SU-DHL-6 (cell line): ENCODE data around the gene TXNL4B.

Source experiments
- H2AFZ ChIP-seq: fragments of 200-600 bp; sonication (generic); 2 replicates; pipeline ENCODE4 v1.6.1; 2014; ENCODE audit warnings: low read depth, mild to moderate bottlenecking, moderate library complexity, mixed read lengths, antibody characterized with exemption, low read length; ENCODE audit not compliant: severe bottlenecking
- H3F3A ChIP-seq: fragments of 200-600 bp; shearing (Covaris generic); 2 replicates; pipeline ENCODE4 v1.6.0; 2016; ENCODE audit warnings: antibody characterized with exemption, mild to moderate bottlenecking; ENCODE audit not compliant: insufficient read depth
- H3K27ac ChIP-seq: fragments of 200-600 bp; sonication (generic); 2 replicates; pipeline ENCODE4 v1.5.1; 2016; ENCODE audit warnings: low read depth, mild to moderate bottlenecking, low read length, moderate library complexity, mixed read lengths
- H3K27me3 ChIP-seq: fragments of 200-600 bp; sonication (generic), shearing (Covaris generic); 2 replicates; pipeline ENCODE4 v1.6.0; 2014; ENCODE audit warnings: mild to moderate bottlenecking, low read length
- H3K36me3 ChIP-seq: fragments of 200-600 bp; sonication (generic); 2 replicates; pipeline ENCODE4 v1.6.1; 2014; ENCODE audit warnings: mild to moderate bottlenecking, low read length, mixed read lengths
- H3K4me2 ChIP-seq: fragments of 300-600, 200-600 bp; shearing (Covaris generic), sonication (generic); 2 replicates; pipeline ENCODE4 v1.6.0; 2014; ENCODE audit warnings: low read length, low read depth, mild to moderate bottlenecking; ENCODE audit not compliant: poor library complexity, severe bottlenecking
- H3K4me3 ChIP-seq: fragments of 200-600 bp; sonication (generic); 2 replicates; pipeline ENCODE4 v1.5.1; 2014; ENCODE audit warnings: antibody characterized with exemption, low read length, mild to moderate bottlenecking, mixed read lengths; ENCODE audit not compliant: insufficient read depth, poor library complexity, severe bottlenecking
- H3K79me2 ChIP-seq: fragments of 200-600 bp; sonication (generic); 2 replicates; pipeline ENCODE4 v1.6.1; 2014; ENCODE audit warnings: mild to moderate bottlenecking, low read length, moderate library complexity; ENCODE audit not compliant: insufficient read depth
- H3K9ac ChIP-seq: fragments of 200-600 bp; sonication (generic); 2 replicates; pipeline ENCODE4 v1.7.0; 2014; ENCODE audit warnings: mild to moderate bottlenecking, low read length
- H3K9me2 ChIP-seq: fragments of 200-600 bp; sonication (generic); replicated peaks from 2 replicates; pipeline ENCODE4 v1.6.1; 2014; ENCODE audit warnings: low read length; ENCODE audit not compliant: insufficient read depth
- H3K9me3 ChIP-seq: fragments of 200-600 bp; sonication (generic); 2 replicates; pipeline ENCODE4 v1.6.1; 2014; ENCODE audit warnings: low read length, mixed read lengths; ENCODE audit not compliant: insufficient read depth
- H4K20me1 ChIP-seq: fragments of 200-600 bp; sonication (generic); 2 replicates; pipeline ENCODE4 v1.6.1; 2014; ENCODE audit warnings: low read depth, mild to moderate bottlenecking, antibody characterized with exemption, low read length, moderate library complexity, mixed read lengths
- CTCF ChIP-seq: fragments of 200-600 bp; sonication (generic); IDR thresholded peaks from one replicate; pipeline ENCODE4 v1.5.1; 2017; ENCODE audit warnings: antibody characterized with exemption, mild to moderate bottlenecking, low read length, moderate library complexity; ENCODE audit not compliant: insufficient read depth, poor library complexity, severe bottlenecking
- EZH2phosphoT487 ChIP-seq: fragments of 200-600 bp; sonication (generic), shearing (Covaris generic); conservative IDR thresholded peaks from 2 replicates; pipeline ENCODE4 v1.6.1; 2018; ENCODE audit warnings: mild to moderate bottlenecking, antibody characterized with exemption, low read length, moderate library complexity, mixed read lengths

Gene TXNL4B

GRCh38 chr16:72138064-72138572 lies 44.7 kb upstream of the TXNL4B start:
- Histone ChIP-seq H3K4me3 (no peak overlapping the region), H3F3A (no peaks in the 10 kb centered on the region), H4K20me1 (no peaks in the 10 kb centered on the region), H3K27me3 (no peaks in the 10 kb centered on the region), H3K79me2 (no peaks in the 10 kb centered on the region), H2AFZ (no peak overlapping the region), H3K9ac (no peak overlapping the region), H3K4me2 (no peak overlapping the region), H3K9me3 (no peaks in the 10 kb centered on the region), H3K36me3 (no peaks in the 10 kb centered on the region), H3K9me2 (no peaks in the 10 kb centered on the region), H3K27ac (no peak overlapping the region)
- TF ChIP-seq CTCF (no peak), EZH2phosphoT487 (no peak)

- Histone ChIP-seq H3K79me2 (no peaks in the 10 kb centered on the region), H3K4me3 (no peak overlapping the region), H2AFZ (no peak overlapping the region), H3K9ac (no peak overlapping the region), H3K9me2 (no peaks in the 10 kb centered on the region), H3K9me3 (no peaks in the 10 kb centered on the region), H3K4me2 (no peak overlapping the region), H4K20me1 (no peaks in the 10 kb centered on the region), H3F3A (no peaks in the 10 kb centered on the region), H3K27me3 (no peaks in the 10 kb centered on the region), H3K27ac (no peak overlapping the region), H3K36me3 (no peaks in the 10 kb centered on the region)
- TF ChIP-seq EZH2phosphoT487 (no peak), CTCF (no peak)
These were observed 44.1 kb upstream of the TXNL4B start for GRCh38 chr16:72137380-72138063.

GRCh38 chr16:72134507-72134906 lies 41.1 kb upstream of the TXNL4B start:
- Histone ChIP-seq H3K9me2 (no peaks in the 10 kb centered on the region), H3K27me3 (no peaks in the 10 kb centered on the region), H3K4me2 (no peak overlapping the region), H4K20me1 (no peaks in the 10 kb centered on the region), H3K9me3 (no peaks in the 10 kb centered on the region), H3K4me3 (no peak overlapping the region), H3F3A (no peaks in the 10 kb centered on the region), H3K36me3 (no peaks in the 10 kb centered on the region), H3K79me2 (no peaks in the 10 kb centered on the region), H3K9ac (no peak overlapping the region), H3K27ac (no peak overlapping the region), H2AFZ (no peak overlapping the region)
- TF ChIP-seq EZH2phosphoT487 (no peak), CTCF (no peak)
